Subcutaneous abdominal adipose tissue (tissue), 5 donors: ENCODE results near the gene TEKT1.
"Not testable (repeated sequence)": the region's sequence is repeated elsewhere in the genome, so short reads cannot be mapped to it uniquely, and the experiment has no call there.

Experiments used
- H3K27ac ChIP-seq: one replicate; pipeline ENCODE4 v1.7.0; 2013; ENCODE audit warnings: low read depth, mild to moderate bottlenecking, inconsistent platforms, low read length, moderate library complexity
- H3K27me3 ChIP-seq, 5 donors: one replicate each; pipeline ENCODE4 v1.7.0; 2013; ENCODE audit warnings: low read length in 5 of 5, inconsistent platforms in 1 of 5; ENCODE audit not compliant: control insufficient read depth in 5 of 5, insufficient read depth in 4 of 5
- H3K36me3 ChIP-seq, 5 donors: one replicate each; pipeline ENCODE4 v1.7.0; 2013; ENCODE audit warnings: low read length in 5 of 5; ENCODE audit not compliant: control insufficient read depth in 5 of 5, insufficient read depth in 5 of 5
- H3K4me1 ChIP-seq, 5 donors: one replicate each; pipeline ENCODE4 v1.7.0; 2013; ENCODE audit warnings: low read length in 5 of 5, mild to moderate bottlenecking in 3 of 5, moderate library complexity in 1 of 5; ENCODE audit not compliant: control insufficient read depth in 5 of 5, insufficient read depth in 5 of 5
- H3K4me3 ChIP-seq, 5 donors: one replicate each; pipeline ENCODE4 v1.7.0; 2013; ENCODE audit warnings: low read length in 5 of 5, low read depth in 1 of 5
- H3K9ac ChIP-seq, 5 donors: one replicate each; pipeline ENCODE4 v1.7.0; 2013; ENCODE audit warnings: low read length in 5 of 5, mild to moderate bottlenecking in 4 of 5, moderate library complexity in 3 of 5
- H3K9me3 ChIP-seq, 5 donors: one replicate each; pipeline ENCODE4 v1.7.0; 2013; ENCODE audit warnings: low read length in 5 of 5; ENCODE audit not compliant: control insufficient read depth in 5 of 5
- donor health status: healthy.
- donor health status: healthy.
- donor health status: healthy.
- donor health status: healthy.
- donor health status: healthy.

The TEKT1 gene

GRCh38 chr17:6818938-6819337 lies 12.6 kb downstream of the TEKT1 start:
- Histone ChIP-seq H3K9ac (no peak overlapping the region), H3K36me3 (no peaks in the 10 kb centered on the region), H3K27ac (no peak overlapping the region), H3K9me3 (peaks cover 0 to 5% (median 3%) of the 10 kb centered on the region in 5 donors), H3K27me3 (peaks cover 0 to 7% (median 0%) of the 10 kb centered on the region in 5 donors), H3K4me3 (no peak overlapping the region), H3K4me1 (no peaks in the 10 kb centered on the region)

GRCh38 chr17:6816368-6816767 lies 15.2 kb downstream of the TEKT1 start:
- H3K9me3 ChIP-seq, H3K36me3 ChIP-seq, H3K9ac ChIP-seq, H3K4me1 ChIP-seq, H3K27me3 ChIP-seq, H3K4me3 ChIP-seq, H3K27ac ChIP-seq: not testable (repeated sequence)

GRCh38 chr17:6815775-6816174 lies 15.8 kb downstream of the TEKT1 start:
- peaks cover 0 to 4% (median 3%) of the 10 kb centered on the region in 5 donors for H3K9me3 ChIP-seq
- H3K36me3 ChIP-seq, result no peaks in the 10 kb centered on the region

GRCh38 chr17:6812295-6812694 lies 19.2 kb downstream of the TEKT1 start:
- Histone ChIP-seq H3K4me3 (no peak overlapping the region), H3K9me3 (peaks cover 0 to 2% (median 0%) of the 10 kb centered on the region in 5 donors), H3K36me3 (no peaks in the 10 kb centered on the region), H3K9ac (no peak overlapping the region), H3K4me1 (no peaks in the 10 kb centered on the region), H3K27ac (no peak overlapping the region), H3K27me3 (peaks cover 0 to 4% (median 2%) of the 10 kb centered on the region in 5 donors)

More at GRCh38 chr17:6815775-6816174, 15.8 kb downstream of the TEKT1 start:
- Histone ChIP-seq H3K27me3 (peaks cover 0 to 9% (median 4%) of the 10 kb centered on the region in 5 donors), H3K9ac (no peak overlapping the region), H3K4me3 (no peak overlapping the region), H3K4me1 (no peaks in the 10 kb centered on the region), H3K27ac (no peak overlapping the region)

GRCh38 chr17:6811510-6811909 lies 20.0 kb downstream of the TEKT1 start:
- Histone ChIP-seq H3K27ac (no peak overlapping the region), H3K9me3 (peaks cover 0 to 2% (median 0%) of the 10 kb centered on the region in 5 donors), H3K4me3 (no peak overlapping the region), H3K4me1 (no peaks in the 10 kb centered on the region), H3K9ac (no peak overlapping the region), H3K27me3 (peaks cover 0 to 4% (median 2%) of the 10 kb centered on the region in 5 donors), H3K36me3 (no peaks in the 10 kb centered on the region)

- Histone ChIP-seq H3K4me1 (no peaks in the 10 kb centered on the region), H3K9ac (no peak overlapping the region), H3K4me3 (no peak overlapping the region), H3K27me3 (peaks cover 0 to 10% (median 0%) of the 10 kb centered on the region in 5 donors), H3K27ac (no peak overlapping the region), H3K9me3 (no peaks in the 10 kb centered on the region), H3K36me3 (no peaks in the 10 kb centered on the region)
Observed at GRCh38 chr17:6800422-6801027, 31.0 kb downstream of the TEKT1 start.

- no peak overlapping the region for H3K9ac ChIP-seq
- H3K4me3 ChIP-seq, result no peak overlapping the region
- H3K27ac ChIP-seq, result no peak overlapping the region
- no peaks in the 10 kb centered on the region for H3K4me1 ChIP-seq
- peaks cover 0 to 10% (median 0%) of the 10 kb centered on the region in 5 donors for H3K27me3 ChIP-seq
- H3K36me3 ChIP-seq, result no peaks in the 10 kb centered on the region
- H3K9me3 ChIP-seq, result no peaks in the 10 kb centered on the region
Observed at GRCh38 chr17:6799738-6800137, 31.8 kb downstream of the TEKT1 start.

- no peaks in the 10 kb centered on the region for H3K36me3 ChIP-seq
- H3K9me3 ChIP-seq, result no peaks in the 10 kb centered on the region
- no peak overlapping the region for H3K9ac ChIP-seq
- no peak overlapping the region for H3K27ac ChIP-seq
- H3K4me3 ChIP-seq, result no peak overlapping the region
- no peaks in the 10 kb centered on the region for H3K4me1 ChIP-seq
- H3K27me3 ChIP-seq, result peaks cover 0 to 10% (median 3%) of the 10 kb centered on the region in 5 donors
Observed at GRCh38 chr17:6797718-6798351, 33.7 kb downstream of the TEKT1 start.

- no peaks in the 10 kb centered on the region for H3K4me1 ChIP-seq
- peaks cover 0 to 12% (median 3%) of the 10 kb centered on the region in 5 donors for H3K27me3 ChIP-seq
- no peak overlapping the region for H3K9ac ChIP-seq
- H3K36me3 ChIP-seq, result no peaks in the 10 kb centered on the region
- H3K4me3 ChIP-seq, result no peak overlapping the region
- H3K9me3 ChIP-seq, result no peaks in the 10 kb centered on the region
- no peak overlapping the region for H3K27ac ChIP-seq
Observed at GRCh38 chr17:6796887-6797490, 34.5 kb downstream of the TEKT1 start.
